Measurements from ENCODE around the gene GPR37.

The GPR37 gene, protein sequence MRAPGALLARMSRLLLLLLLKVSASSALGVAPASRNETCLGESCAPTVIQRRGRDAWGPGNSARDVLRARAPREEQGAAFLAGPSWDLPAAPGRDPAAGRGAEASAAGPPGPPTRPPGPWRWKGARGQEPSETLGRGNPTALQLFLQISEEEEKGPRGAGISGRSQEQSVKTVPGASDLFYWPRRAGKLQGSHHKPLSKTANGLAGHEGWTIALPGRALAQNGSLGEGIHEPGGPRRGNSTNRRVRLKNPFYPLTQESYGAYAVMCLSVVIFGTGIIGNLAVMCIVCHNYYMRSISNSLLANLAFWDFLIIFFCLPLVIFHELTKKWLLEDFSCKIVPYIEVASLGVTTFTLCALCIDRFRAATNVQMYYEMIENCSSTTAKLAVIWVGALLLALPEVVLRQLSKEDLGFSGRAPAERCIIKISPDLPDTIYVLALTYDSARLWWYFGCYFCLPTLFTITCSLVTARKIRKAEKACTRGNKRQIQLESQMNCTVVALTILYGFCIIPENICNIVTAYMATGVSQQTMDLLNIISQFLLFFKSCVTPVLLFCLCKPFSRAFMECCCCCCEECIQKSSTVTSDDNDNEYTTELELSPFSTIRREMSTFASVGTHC

DNA sequence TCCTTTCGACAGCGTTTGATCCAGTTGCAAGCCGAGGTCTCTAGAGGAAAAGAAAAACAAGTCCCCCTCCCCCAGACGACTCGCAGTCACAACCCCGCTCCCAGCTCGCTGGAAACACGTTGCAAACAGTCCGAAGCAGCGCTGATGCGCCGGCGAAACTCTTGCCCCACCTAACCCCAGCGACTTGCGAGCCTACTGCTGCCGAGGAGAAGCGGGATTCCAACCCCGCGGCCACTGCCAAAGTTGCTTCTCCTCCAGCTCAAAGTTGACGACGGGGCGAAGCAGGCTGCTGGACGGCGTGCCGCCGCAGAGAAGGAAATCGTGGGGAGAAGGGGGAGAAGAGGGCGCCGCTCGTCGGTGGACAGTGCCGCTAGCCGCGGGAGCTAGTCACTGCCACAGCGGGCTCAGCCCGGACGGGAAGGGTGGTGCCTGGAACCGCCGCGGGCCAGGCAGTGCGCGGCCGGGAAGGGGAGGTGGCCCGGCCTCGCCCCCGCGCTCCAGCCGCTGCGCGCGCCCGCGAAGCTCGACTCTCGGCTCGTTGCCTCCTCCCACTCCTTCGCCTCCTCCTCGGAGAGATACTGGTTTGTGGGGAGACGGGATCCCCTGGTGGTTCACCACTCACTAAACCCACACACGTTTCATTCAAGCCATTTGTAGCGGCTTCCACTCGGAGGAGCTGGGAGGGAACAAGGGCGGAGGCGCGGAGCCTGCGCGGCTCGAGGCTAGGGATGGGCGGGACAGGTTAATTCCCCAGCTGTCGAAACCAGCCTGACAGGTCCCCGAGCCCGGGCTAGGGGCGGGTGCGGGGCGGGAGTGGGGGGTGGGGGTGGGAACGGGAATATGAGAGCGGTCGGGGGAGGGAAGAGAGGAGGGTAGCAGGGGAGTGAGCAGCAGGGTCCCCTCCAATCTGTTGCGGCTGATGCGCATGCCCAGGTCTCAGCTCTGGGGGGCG lies at the start of gene GPR37:
TSS of gene GPR37 (minus strand) at position 392 of the 952 bp plus-strand sequence. CDS start 816 bp downstream, outside the sequence.
- peak in 1 of 3 experiments; percentile 4 for DNase-seq (ENCODE audit: low read depth in 3 of 3)

DNA sequence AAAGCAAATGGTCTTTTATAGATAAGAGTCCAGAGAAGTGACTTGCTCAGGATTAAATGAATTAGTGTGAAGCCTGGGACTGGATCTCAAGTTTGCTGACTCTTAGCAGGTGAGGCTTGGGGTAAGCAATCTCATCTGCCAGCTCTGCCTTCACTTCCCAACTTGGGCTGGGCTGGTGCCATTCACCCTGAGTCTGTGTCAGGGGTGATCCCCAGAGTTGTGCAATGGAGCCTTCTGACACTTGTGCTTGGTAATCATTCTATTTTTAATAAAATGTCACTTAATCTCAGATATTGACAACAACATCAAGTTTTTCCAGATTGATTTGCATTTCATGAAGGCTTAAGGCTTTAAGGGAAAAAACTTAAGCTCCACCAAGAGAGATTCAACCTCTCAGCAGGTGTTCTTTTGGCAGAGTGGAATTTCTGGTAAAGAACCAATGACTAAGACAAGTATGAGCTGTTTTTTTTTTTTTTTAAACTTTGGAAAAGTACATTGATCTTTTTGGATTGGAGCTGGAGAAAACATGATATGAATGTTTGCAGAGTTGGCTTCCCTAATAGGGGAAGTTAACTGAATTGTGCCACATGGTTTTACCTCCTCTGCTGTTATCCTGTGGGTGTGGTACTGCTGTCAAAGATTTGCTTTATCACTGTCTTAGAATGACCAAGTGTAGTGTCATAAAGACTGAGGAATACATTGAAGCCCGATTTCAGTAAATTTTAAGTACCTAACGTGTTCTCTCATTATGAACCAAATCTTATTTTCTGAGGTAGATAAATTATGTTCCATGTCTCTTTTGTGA lies 48.6 kb upstream of the GPR37 start:
- DNase-seq (ENCODE audit: low read depth in 3 of 3) = no peak

DNA sequence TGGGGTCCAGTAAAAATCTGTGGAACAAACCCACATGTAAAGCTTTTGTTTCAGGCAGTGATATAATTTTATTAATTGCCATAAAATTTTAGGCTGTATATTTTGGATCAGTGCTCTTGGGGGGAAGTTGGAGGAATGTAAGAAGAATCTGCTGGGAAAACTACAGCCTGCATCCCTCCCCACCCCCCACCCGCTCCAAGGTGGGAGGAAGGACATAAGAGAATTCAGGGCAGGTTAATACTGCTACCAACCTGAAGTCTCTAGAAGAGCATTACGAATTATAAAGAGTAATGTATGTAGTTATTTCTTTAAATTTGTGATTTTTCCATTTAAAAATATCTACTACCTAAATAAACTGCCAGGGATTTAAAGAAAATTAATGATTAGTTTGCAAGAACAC lies 47.2 kb upstream of the GPR37 start:
- no peak for DNase-seq (ENCODE audit: low read depth in 3 of 3)

DNA sequence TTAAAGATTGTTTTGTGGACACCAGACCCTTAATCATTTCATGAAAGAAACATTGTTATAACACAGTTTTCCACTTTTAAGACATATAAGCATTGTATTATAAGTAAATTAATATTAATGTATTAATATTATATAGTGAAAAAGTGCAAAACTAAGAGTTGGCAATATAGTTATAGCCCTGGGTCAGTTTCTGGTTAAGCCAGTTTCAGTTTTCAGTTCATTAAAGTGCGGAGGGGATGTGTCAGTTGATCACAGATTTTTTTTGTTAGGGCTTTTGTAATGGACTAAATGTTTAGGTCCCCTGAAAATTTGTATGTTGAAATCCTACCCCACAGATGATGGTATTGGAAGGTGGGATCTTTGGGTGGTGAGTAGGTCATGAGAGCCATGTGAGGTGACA lies 45.7 kb upstream of the GPR37 start:
- no peak for DNase-seq (ENCODE audit: low read depth in 3 of 3)

DNA sequence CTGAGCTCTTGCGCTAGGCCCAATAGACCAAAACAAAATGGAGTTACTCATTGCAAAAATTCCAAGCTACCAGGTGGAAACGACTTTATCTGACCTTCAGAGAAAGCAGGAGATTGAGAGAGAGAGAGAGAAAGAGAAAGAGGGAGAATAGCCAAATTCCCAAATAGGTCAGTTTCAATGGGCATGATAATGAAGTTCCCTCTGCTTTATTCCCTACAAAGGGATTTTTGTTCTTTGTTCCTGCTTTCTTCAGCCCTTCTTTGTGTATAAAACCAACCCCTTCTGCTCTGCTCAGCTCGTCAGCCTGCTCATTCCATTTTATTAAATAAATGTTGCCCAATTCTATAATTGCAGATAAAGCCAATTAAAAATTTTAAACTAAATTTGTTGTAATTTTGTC lies 45.0 kb upstream of the GPR37 start:
- no peak for DNase-seq (ENCODE audit: low read depth in 3 of 3)

DNA sequence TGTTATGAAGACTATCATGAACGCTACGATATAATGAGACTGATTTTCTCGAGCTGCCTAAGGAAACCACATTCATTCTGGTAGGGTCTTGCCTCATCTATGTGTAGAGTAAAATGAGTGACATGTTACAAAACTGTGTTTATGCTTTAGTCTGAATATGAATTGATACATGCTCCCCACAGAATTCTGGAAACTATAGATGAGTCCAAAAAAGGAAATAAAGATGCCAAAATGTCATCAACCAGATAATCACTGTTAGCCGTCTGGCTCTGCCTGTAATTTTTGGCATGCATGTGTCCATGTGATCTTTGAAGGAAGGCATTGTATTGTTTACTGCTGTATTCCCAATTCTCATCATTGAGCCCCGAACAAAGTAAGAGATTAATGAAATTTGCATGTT lies 42.6 kb upstream of the GPR37 start:
- no peak for DNase-seq (ENCODE audit: low read depth in 3 of 3)

DNA sequence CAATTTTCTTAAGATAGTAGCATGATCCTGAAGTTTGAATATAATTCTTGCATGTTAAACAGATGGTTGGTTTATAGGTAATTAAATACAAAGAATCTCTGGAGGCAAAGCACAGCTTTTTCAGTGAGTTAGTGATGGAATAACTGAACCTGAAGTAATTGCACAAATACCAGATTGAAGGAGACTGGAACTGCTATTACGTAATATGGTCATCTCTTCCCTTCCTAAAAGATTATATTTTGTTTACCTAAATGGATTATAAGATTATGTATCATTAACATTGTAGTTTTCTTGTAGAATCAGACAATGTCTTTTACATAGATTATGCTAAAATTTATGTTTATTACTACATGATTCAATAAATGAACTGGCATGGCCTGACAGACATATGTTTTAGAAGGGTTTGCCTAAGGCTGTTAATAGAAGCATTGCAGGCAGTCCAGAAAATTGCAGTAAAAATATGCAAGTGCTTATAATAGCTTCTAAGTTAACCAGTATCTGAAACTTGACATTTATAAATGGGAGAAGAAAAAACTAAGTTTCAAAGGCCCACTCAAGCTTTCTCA lies 35.8 kb upstream of the GPR37 start:
- DNase-seq (ENCODE audit: low read depth in 3 of 3) = no peak

DNA sequence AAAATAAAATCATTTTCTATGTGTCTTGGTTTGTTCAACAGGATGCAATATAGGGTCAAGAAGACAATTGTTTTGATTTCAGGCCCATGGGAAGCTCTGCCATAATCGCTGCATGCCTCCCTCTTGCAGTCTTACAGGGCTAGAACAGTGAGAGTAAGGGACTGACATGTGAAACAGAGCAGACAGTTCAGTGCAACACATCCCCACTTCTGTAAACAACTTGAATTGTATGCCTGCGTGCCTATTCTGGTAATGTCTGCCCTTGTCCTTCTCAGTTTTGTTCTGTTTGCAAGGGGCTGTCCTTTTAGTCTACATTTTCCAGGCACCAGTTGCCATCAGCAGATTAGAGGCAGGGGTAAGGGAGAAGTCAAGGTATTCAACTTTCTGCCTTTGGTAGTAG lies 34.8 kb upstream of the GPR37 start:
- DNase-seq (ENCODE audit: low read depth in 3 of 3) = no peak

DNA sequence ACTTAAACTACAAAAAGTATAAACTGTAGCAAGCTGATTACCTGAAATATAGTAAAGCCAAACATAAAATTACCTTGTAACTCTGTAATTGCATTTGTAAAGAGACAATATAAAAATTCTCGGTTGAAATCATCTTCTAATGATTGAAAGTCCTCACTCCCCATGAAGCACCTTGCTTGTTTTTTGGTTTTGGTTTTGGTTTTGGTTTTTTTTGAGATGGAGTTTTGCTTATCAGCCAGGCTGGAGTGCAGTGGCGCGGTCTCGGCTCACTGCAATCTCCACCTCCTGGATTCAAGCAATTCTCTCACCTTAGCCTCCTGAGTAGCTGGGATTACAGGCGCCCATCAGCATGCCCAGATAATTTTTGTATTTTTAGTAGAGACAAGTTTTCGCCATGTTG lies 33.9 kb upstream of the GPR37 start:
- no peak for DNase-seq (ENCODE audit: low read depth in 3 of 3)

DNA sequence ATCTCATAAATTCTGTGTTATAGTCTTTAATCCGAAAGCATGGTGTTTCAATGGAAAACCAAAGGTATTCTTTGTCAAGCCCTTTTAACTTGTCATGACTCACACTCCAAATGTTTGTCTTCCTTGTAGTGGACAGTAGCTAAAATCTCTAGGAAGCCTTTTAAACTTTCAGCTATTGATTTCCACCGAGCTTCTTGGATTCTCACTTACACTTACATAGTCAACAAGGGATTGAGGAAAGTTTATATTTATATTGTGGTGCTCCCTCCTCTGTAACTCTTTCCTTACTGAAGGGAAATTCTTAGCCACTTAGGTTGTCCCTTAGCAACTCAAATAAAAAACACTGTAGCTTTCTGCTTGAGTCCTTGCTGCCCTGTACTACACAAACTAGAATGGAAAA lies 31.2 kb upstream of the GPR37 start:
- DNase-seq (ENCODE audit: low read depth in 3 of 3) = no peak

DNA sequence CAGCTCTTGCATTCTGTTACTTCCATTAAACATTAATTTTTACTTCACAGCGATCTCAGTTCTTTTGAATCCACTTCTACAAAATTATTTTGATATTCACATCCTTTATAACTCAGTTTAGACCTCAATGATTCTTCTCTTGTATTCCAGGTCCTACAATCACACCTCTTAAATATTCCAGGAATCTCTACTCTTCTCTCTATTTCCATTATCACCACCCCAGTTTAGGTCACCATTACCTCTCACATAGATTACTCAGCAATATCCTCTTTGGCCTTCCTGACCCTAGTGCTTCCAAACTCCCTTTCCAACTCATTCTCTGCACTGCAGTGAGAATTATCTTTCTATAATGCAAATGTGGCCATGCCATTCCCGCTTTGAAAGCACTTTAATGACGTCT lies 27.1 kb upstream of the GPR37 start:
- no peak for DNase-seq (ENCODE audit: low read depth in 3 of 3)

DNA sequence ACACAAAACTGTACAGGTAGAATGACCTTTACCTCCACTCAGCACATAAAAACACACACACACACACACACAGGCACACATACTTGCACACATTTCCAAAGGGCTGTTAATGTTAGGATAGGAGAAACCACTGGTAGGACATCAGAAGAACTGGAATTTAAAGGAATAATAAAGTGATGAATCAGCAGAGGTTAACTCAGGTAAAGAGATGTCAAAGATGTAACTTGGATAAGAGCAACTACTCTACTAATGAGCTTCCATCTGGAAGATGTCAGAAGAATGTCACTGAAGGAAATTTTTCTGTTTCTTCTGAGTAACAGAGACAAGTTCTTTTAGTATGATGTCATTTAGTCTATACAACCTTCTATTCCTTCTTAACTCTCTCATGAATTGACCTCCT lies 26.4 kb upstream of the GPR37 start:
- DNase-seq (ENCODE audit: low read depth in 3 of 3) = no peak

DNA sequence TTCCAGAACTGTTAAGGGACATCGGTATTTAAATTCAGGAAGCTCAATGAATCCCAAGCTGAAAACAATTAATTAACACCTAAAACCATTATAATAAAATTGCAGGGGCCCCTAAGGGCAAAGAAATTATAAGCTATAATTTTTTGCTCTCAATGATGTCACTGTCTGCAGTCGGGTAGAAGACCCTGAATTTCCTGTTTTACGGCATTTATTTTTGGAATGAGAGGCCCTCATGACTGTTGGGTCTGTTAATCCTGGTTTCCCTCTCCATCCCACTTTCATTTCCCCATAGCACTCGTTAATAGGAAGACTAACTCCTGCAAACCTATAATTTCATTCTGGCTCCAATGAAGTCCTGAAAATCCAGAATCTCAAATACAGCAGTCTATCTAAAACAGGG lies 25.8 kb upstream of the GPR37 start:
- DNase-seq (ENCODE audit: low read depth in 3 of 3) = no peak

DNA sequence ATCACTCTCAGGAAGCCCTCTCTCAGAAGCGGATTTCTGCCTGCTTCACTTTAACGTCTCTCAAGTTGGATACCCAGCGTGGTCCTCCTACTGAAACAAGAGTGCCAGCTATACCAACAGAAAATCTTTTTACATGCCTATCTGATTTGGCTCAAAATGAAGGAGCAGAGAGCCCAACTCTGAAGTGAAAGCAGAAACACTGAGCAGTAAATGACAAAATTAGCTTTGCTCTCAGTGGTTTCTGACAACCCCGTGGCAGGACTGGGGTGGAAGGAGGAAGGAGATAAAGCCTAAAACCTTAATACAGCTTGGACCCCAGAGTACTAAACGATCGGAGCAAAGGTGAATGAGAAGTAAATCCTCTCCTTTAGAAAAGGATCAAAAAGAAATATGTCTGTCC lies 25.1 kb upstream of the GPR37 start:
- DNase-seq (ENCODE audit: low read depth in 3 of 3) = no peak

DNA sequence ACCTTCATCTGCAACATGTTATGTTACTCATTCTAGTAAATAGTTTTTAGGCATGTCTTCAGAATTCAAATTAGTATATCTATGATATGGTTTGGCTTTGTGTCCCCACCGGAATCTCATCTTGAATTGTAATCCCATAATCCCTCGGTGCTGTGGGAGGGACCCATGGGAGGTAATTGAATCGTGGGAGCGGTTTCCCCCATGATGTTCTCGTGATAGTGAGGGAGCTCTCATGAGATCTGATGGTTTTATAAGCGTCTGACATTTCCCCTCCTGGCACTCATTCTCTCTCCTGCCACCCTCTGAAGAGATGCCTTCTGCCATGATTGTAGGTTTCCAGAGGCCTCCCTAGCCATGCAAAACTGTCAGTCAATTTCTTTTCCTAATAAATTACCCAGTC lies 20.4 kb upstream of the GPR37 start:
- DNase-seq (ENCODE audit: low read depth in 3 of 3) = no peak

DNA sequence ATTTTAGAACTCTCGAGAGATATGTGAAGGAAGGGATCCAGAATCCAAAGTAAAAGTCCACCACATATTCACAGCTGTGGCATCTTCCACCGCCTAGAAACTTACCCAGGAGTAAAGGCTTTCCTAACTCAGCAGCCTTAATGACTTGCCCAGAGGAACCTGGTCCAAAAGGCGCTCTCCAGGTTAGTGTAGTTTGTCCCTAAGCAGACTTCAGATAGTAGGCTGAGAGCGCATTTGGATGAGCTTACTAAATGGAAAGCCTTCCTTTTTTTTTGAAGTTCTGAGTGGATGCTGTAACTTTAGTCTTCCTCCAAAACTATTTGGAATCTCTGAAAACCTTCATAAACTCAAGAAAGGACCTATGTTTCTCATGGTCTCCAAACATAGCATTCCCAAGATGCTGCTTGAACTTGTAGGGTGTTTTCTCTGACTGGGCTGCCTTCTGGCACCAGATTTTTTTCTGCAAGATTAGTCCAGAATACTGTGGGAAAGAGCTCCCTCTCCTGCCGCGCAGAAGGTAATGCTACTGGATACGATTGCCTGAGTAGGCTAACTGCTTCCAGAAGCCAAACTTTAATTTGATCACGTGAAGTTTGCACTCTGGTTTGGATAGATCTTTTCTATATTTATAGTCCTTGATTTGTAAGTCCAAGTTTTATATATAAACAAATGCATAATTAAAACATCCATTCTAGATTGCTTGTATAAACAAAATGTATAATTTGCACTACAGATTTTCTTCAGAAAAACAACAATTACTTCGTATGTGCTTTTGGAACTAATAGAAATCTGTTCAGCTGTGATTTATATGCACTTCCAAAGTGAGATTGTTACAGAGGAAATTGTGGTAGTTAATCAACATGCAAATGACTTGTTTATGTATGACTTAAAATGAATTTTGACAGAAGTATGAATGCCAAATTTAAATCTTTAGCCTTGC lies 19.6 kb upstream of the GPR37 start:
- no peak for DNase-seq (ENCODE audit: low read depth in 3 of 3)

DNA sequence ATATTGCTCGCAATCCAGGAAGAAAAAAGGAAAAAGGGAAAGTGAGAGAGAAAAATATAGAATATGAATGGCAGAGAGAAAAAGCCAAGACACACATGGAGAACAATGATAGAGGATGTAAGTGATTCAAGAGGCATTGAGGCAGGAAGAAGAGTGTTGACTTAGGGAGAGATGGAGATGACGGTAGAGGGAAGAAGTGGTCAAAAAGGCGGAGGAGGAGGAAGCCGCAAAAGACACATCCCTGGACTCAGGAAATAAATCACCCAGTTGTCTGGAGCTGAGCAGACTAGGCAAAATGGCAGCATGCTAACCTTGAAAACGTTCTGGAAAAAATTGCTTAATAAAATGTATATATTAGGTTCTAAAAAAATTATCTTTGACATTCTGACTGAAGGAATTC lies 17.7 kb upstream of the GPR37 start:
- DNase-seq (ENCODE audit: low read depth in 3 of 3) = no peak

DNA sequence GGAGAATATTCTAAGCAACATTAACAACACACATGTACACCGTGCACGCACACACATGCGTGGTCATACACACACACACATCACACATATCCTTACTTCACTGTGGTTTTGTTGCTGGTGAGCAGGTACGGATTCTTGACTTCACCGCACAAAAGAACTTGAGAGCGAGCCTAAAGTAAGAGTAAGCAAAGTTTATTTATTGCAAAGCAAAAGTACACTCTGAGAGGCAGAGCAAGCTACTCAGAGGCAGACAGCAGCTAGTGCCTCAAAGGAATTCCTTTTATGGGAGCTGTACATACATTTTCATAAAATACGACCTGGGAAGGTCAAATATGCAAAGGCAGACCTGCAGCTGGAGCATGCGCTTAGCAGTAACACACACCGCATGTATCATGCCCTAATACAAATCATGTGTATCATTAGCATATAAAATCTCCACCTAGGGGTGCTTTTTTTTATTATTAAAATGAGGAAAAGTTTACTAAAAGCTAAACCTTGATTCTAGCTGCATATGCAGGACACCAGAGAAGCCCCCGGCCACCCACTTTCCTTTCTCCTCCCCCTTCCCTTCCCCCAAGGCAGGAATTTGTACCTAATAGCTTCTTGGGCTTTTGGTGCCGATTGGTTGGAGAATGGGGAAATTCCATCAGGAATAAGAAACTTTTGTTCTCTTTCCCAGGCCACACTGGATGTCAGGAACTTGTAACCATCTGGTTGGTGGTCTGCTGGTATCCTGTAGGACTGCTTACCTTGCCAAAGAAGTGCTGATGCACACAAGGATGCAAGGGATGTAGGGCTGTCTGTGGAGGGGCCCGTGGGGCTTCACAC lies 16.5 kb upstream of the GPR37 start:
- no peak for DNase-seq (ENCODE audit: low read depth in 3 of 3)

DNA sequence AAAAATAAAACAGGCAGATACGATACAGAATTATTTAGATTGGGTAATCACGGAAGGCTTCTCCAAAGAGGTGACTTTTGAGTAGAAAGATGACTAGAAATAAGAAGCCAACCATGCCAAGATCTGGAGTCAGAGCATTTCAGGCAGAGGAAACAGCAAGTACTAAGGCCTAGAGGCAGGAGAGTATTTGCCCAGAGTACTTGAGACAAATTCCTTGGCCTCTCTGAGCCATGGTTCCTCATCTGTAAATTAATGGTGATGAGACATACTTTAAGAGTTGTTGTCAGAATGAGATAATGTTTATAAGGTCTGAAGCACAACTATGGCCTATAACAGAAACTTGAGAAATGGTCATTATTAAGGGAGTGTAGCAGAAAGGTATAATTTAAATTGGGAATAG lies 15.8 kb upstream of the GPR37 start:
- DNase-seq (ENCODE audit: low read depth in 3 of 3) = no peak

Measured in stimulated activated CD4-positive, alpha-beta T cell treated with anti-CD3 and anti-CD28 coated beads, TNF-alpha, amount 100 ng/mL, for 4 hours (primary cell).